Kidney (tissue), 14 donors: ENCODE data around the gene AUTS2. TPM values are rescaled to one million over a fixed set of nuclear protein-coding genes. Genes with fewer than 3 reads are reported as not detected.

Experiments
- DNase-seq, 5 donors: peaks; one replicate each; pipeline ENCODE4 v3.0.0-alpha.2; 2013 to 2020
- FAIRE-seq: peaks from 2 replicates; lab custom pipeline; 2012; peaks lifted over from hg19 to GRCh38; lab: Jason Lieb, UNC
- H3K27ac ChIP-seq, 2 donors: one replicate each; pipeline ENCODE4 v1.7.0; 2013; ENCODE audit warnings: low read depth in 2 of 2, low read length in 2 of 2, inconsistent platforms in 1 of 2
- H3K27me3 ChIP-seq: one replicate; pipeline ENCODE4 v1.7.1; 2013; ENCODE audit warnings: low read length, inconsistent platforms; ENCODE audit not compliant: control insufficient read depth, insufficient read depth
- H3K36me3 ChIP-seq, 3 donors: one replicate each; pipeline versions ENCODE4 v1.7.0 to v1.7.1; 2013; ENCODE audit warnings: low read length in 3 of 3, control low read depth in 1 of 3, inconsistent platforms in 1 of 3; ENCODE audit not compliant: insufficient read depth in 3 of 3, control insufficient read depth in 2 of 3
- H3K4me1 ChIP-seq, 3 donors: one replicate each; pipeline versions ENCODE4 v1.7.0 to v1.7.1; 2013; ENCODE audit warnings: low read length in 3 of 3, inconsistent platforms in 1 of 3, low read depth in 1 of 3; ENCODE audit not compliant: control insufficient read depth in 2 of 3, insufficient read depth in 2 of 3
- H3K4me3 ChIP-seq, 3 donors: one replicate each; pipeline versions ENCODE4 v1.7.0 to v1.8.1; 2013; ENCODE audit warnings: low read length in 3 of 3, control low read depth in 1 of 3, inconsistent platforms in 1 of 3
- H3K9ac ChIP-seq, 3 donors: one replicate each; pipeline versions ENCODE4 v1.7.0 to v1.7.1; 2013; ENCODE audit warnings: low read length in 3 of 3, control low read depth in 1 of 3, inconsistent platforms in 1 of 3
- H3K9me3 ChIP-seq, 3 donors: one replicate each; pipeline versions ENCODE4 v1.7.0 to v1.7.1; 2013; ENCODE audit warnings: low read length in 3 of 3, control low read depth in 1 of 3, inconsistent platforms in 1 of 3; ENCODE audit not compliant: control insufficient read depth in 2 of 3, insufficient read depth in 1 of 3
- intact Hi-C: fragments of 100-400 bp; cut with DNase I; formaldehyde crosslinking; loops from one replicate; pipeline ENCODE4 v1.11.1; 2022
- polyA plus RNA-seq: library from polyadenylated mRNA; stranded (reverse); fragments of 350-450 nt; fragmentation: Illumina TruSeq; extraction: RNeasy Lipid Tissue Mini Kit (QIAGEN cat#74804); gene quantifications from one replicate; pipeline ENCODE4 v1.2.3, GENCODE V29; 2014; ENCODE audit warnings: low read depth, low replicate concordance; ENCODE audit not compliant: insufficient read depth
- total RNA-seq: library from RNA; stranded (reverse); fragmentation: NEBNext Ultra II Directional; extraction: Animal tissue kit (Norgen Biotek cat#: 25700); gene quantifications from one replicate; pipeline ENCODE4 v1.2.1, GENCODE V29; 2021
- TF ChIP-seq, protein P1 (sequence below): IDR thresholded peaks from 3 replicates; pipeline ENCODE4 v1.5.1; 2012; ENCODE audit warnings: mild to moderate bottlenecking, moderate library complexity, borderline replicate concordance; ENCODE audit not compliant: insufficient read depth; ENCODE audit errors: extremely low read depth
- donor health status: control.
- donor health status: control.
- donor health status: control.
- donor health status: control.
- donor health status: control.
- donor health status: DM: yes; HTN: yes; CAD: no.
- donor health status: Normal renal cell carcinoma (clear cell type).

Gene AUTS2
- total and polyA plus RNA-seq, 2 donors from 2014 or later: 5.2 to 33.8 TPM

DNA sequence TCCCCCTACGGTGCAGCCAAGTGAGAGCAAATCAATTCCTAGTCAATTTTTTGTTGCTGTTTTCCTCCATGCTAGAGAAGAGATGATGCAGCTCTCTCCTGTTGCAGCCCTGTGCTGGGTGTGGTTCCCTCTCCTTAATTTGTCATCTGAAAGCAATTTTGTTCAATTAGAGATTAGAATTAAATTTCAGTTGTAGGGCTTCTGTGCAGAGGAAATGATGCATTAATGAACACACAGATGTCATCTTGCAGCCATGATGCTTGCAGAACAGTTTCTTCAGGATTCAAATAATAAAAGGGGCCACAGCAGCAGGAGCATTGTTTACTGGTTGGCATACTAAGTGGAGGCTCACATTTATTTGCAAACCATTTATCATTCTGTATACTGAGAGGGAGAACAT is 266.0 kb downstream of the AUTS2 start:
- FAIRE-seq: no peak
- Histone ChIP-seq H3K36me3 (no peaks in the 10 kb centered on the region), H3K4me3 (no peak overlapping the region), H3K4me1 (no peaks in the 10 kb centered on the region), H3K9me3 (no peaks in the 10 kb centered on the region), H3K9ac (no peak overlapping the region), H3K27ac (no peak overlapping the region), H3K27me3 (no peaks in the 10 kb centered on the region)
- intact Hi-C loops: no loop called here
- DNase-seq: no peak
- TF ChIP-seq, protein P1, sequence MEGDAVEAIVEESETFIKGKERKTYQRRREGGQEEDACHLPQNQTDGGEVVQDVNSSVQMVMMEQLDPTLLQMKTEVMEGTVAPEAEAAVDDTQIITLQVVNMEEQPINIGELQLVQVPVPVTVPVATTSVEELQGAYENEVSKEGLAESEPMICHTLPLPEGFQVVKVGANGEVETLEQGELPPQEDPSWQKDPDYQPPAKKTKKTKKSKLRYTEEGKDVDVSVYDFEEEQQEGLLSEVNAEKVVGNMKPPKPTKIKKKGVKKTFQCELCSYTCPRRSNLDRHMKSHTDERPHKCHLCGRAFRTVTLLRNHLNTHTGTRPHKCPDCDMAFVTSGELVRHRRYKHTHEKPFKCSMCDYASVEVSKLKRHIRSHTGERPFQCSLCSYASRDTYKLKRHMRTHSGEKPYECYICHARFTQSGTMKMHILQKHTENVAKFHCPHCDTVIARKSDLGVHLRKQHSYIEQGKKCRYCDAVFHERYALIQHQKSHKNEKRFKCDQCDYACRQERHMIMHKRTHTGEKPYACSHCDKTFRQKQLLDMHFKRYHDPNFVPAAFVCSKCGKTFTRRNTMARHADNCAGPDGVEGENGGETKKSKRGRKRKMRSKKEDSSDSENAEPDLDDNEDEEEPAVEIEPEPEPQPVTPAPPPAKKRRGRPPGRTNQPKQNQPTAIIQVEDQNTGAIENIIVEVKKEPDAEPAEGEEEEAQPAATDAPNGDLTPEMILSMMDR: no peak

DNA sequence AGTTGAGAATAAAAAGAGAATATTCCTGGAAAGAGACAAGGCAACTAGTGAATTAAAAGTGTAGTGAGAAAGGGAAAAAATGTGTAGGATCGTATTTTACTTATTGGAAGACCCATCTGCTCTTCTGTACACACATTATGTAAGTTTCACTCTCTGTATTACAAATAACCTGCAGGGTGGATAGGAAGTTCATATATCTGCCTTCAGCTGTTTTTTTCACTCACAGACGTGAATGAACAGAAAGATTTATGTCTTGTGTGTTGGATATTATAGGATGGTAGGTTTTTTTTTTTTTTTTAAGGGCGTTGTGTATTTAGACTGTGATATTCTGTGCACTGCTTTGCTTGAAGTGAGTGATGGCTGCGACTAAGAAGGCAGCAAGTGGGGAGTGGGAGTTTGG is 266.5 kb downstream of the AUTS2 start:
- H3K4me1 ChIP-seq: no peaks in the 10 kb centered on the region
- FAIRE-seq (no peak), DNase-seq (no peak)
- intact Hi-C loops: no loop called here
- H3K36me3 ChIP-seq: no peaks in the 10 kb centered on the region
- H3K9ac ChIP-seq: no peak overlapping the region
- TF ChIP-seq, protein P1: no peak
- H3K9me3 ChIP-seq: no peaks in the 10 kb centered on the region
- no peaks in the 10 kb centered on the region for H3K27me3 ChIP-seq
- H3K4me3 ChIP-seq: no peak overlapping the region
- no peak overlapping the region for H3K27ac ChIP-seq

DNA sequence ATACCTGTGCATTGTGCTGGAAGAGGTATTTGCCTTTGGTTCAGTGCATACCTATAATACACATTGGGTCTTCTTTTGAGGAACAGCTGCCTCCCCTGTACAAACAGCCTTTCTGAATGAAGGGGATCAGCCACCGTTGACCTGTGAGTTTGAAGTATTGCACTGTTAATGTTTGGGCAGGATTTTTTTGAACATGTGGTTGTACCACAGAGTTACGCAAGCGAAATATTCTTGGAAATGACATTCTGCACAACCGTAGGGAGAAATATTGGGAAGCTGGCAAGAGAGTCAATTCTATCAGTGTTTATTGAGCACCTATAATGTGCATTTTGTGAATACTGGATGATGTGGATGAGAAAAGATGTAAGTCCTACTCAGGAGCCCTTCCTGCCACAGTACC is 270.6 kb downstream of the AUTS2 start:
- Histone ChIP-seq H3K4me3 (no peak overlapping the region), H3K4me1 (no peaks in the 10 kb centered on the region), H3K9me3 (no peaks in the 10 kb centered on the region), H3K36me3 (no peaks in the 10 kb centered on the region), H3K27me3 (no peaks in the 10 kb centered on the region), H3K27ac (no peak overlapping the region), H3K9ac (no peak overlapping the region)
- TF ChIP-seq, protein P1: no peak
- DNase-seq (no peak), FAIRE-seq (no peak)
- intact Hi-C loops: no loop called here

DNA sequence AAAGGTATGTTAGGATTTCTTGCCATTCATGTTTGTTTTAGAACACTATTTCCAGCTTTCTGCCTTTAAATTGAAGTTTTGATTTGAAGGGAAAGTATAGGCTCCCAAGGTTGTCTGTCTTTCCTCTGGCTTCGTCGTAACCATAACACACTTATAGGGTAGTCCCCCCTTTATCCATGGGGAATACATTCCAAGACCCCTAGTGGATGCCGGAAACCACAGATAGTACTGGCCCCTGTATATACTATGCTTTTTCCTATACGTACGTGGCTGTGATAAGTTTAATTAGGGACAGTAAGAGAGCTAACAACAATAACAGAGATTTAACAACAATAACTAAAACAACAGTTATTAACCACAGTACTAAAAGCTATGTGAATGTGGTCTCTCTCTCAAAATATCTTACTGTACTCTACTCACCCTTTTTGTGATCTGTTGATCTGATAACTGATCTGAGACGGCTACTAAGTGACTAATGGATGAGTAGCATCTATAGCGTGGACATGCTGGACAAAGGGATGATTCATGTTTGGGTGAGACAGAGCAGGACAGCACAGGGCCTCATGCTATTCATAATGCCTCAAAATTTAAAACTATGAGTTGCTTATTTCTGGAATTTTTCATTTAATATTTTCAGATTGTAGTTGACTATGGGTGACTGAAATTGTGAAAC is 273.1 kb downstream of the AUTS2 start:
- Histone ChIP-seq H3K9me3 (no peaks in the 10 kb centered on the region), H3K4me1 (no peaks in the 10 kb centered on the region), H3K4me3 (no peak overlapping the region), H3K27me3 (no peaks in the 10 kb centered on the region), H3K9ac (no peak overlapping the region), H3K36me3 (no peaks in the 10 kb centered on the region), H3K27ac (no peak overlapping the region)
- intact Hi-C loops: no loop called here
- FAIRE-seq (no peak), DNase-seq (no peak)
- TF ChIP-seq, protein P1: no peak
